Aorta (tissue), 5 donors: ENCODE results near the gene PM20D1. TPM values are rescaled to one million over a fixed set of nuclear protein-coding genes. Genes with fewer than 3 reads are reported as not detected.

Experiments
- ATAC-seq: fragments of 200-7000 bp; cut with Tn5 transposase; one replicate; pipeline ENCODE4 v1.9.1; 2022; ENCODE audit warnings: moderate library complexity; ENCODE audit not compliant: low FRiP score
- DNase-seq, 2 donors: peaks; one replicate each; pipeline ENCODE4 v3.0.0-alpha.2; 2020
- H3K27ac ChIP-seq, 2 donors: one replicate each; pipeline ENCODE4 v1.5.1; 2013; ENCODE audit warnings: low read length in 2 of 2, mild to moderate bottlenecking in 2 of 2, moderate library complexity in 2 of 2, control low read depth in 1 of 2, inconsistent platforms in 1 of 2, low read depth in 1 of 2
- H3K27me3 ChIP-seq, 2 donors: one replicate each; pipeline ENCODE4 v1.6.1; 2013; ENCODE audit warnings: control low read depth in 1 of 2, low read length in 1 of 2, mild to moderate bottlenecking in 1 of 2, moderate library complexity in 1 of 2; ENCODE audit not compliant: insufficient read depth in 2 of 2, control insufficient read depth in 1 of 2
- H3K36me3 ChIP-seq, 2 donors: one replicate each; pipeline ENCODE4 v1.6.1; 2013; ENCODE audit warnings: control low read depth in 1 of 2, low read length in 1 of 2, mild to moderate bottlenecking in 1 of 2; ENCODE audit not compliant: insufficient read depth in 2 of 2, control insufficient read depth in 1 of 2
- H3K4me1 ChIP-seq, 2 donors: one replicate each; pipeline ENCODE4 v1.6.1; 2013; ENCODE audit warnings: low read length in 2 of 2, control low read depth in 1 of 2, mild to moderate bottlenecking in 1 of 2, moderate library complexity in 1 of 2; ENCODE audit not compliant: insufficient read depth in 2 of 2, control insufficient read depth in 1 of 2
- H3K4me3 ChIP-seq, 2 donors: one replicate each; pipeline ENCODE4 v1.5.1; 2013; ENCODE audit warnings: low read length in 2 of 2, control low read depth in 1 of 2, mild to moderate bottlenecking in 1 of 2
- H3K9me3 ChIP-seq: one replicate; pipeline ENCODE4 v1.6.1; 2013; ENCODE audit warnings: mild to moderate bottlenecking, low read length; ENCODE audit not compliant: control insufficient read depth
- WGBS, 2 donors: extraction: QIAGEN DNeasy Blood & Tissue Kit; methylation state at CpG; one replicate each; pipeline ENCODE4 v1.1.7; 2013; 5-methylcytosine and 5-hydroxymethylcytosine counted together
- intact Hi-C, 2 donors: fragments of 100-400 bp; cut with DNase I; formaldehyde crosslinking; loops; one replicate each; pipeline versions ENCODE4 v1.14.2 to v1.15.0; 2022
- polyA plus RNA-seq, 2 donors: library from polyadenylated mRNA; stranded (reverse); fragments of 200-250 nt; gene quantifications; one replicate each; pipeline ENCODE4 v1.2.3, GENCODE V29; 2013
- total RNA-seq, 2 donors: library from RNA; stranded (reverse); fragmentation: NEBNext Ultra II Directional; extraction: Animal tissue kit (Norgen Biotek cat#: 25700); gene quantifications; one replicate each; pipeline ENCODE4 v1.2.1, GENCODE V29; 2021
- donor health status: healthy with polysubstance abuse.
- donor health status: Bipolar disorder and iron deficiency.
- donor health status: DM: no; HTN: no; CAD: no.
- donor health status: DM: no; HTN: no; CAD: no.
- donor health status: DM: yes; HTN: yes; CAD: no.

Gene PM20D1
- total and polyA plus RNA-seq, 4 donors = 0.19 to 1.1 (median 0.63) TPM; not detected in 1

DNA sequence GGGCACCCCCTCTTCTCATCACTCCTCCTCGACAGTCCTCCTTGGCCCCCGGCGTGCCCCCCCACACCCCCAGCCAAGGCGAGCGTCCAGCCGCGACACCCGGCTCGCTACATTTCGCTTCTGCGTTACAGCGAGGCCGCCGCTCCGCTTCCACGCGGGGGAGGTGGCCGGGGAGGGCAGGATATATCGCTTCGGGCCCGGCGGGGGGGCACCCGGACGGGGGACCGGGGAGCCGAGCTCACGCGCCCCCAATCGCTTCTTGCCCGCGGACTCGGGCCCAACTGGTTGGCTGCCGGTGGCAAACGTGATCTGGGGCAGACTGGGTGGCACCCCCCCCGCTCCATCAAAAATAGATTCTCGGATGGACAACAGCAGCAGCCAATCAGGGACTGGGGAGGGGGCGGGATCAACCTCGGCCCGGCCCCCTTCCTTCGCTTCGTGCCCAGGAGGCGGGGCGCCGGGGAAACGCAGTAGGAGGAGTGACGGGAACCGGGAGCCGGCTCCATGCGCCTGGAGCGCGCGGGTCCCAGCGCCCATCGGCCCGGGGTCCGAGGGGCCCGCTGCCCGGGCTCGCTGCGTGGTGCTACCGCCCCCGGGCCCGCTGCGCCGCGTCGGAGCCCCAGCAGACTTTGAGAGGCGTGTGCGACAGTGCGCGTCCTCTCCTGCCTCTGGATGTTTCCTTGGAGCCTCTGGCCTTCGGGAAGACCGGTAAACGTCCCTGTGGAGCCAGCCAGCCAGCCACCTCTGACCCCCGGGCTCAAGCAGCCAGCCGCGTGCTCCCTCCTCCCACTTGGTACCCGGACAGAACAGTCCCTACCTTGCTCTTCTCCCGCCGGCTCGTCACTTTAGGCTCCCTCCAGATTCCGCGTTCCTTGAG, 36.8 kb downstream of the PM20D1 start, which contains the start of gene SLC41A1:
TSS of gene SLC41A1 (minus strand) at position 321 of the 877 bp plus-strand sequence. CDS start 2,757 bp downstream, outside the sequence.
- H3K4me3 ChIP-seq = peak within 1 kb of the TSS; percentile 81 to 84
- H3K4me1 ChIP-seq = peaks cover 0 to 5% of the 10 kb centered on the region in 2 donors
- peak within 1 kb of the TSS; percentile 68 to 77 for H3K27ac ChIP-seq
- ATAC-seq = peak; percentile 96
- WGBS, 2 donors = 0 to 1% methylated on average over 58 to 83 of the region's 83 CpGs
- peak; percentile 95 for DNase-seq
- H3K9me3 ChIP-seq = no peaks in the 10 kb centered on the region
- no peaks in the 10 kb centered on the region for H3K27me3 ChIP-seq
- intact Hi-C loops = loop anchor here (1.0 to 5.0 kb wide), 5 partner anchors 37 to 169 kb away; partner anchors contain the start of gene PM20D1 (in 1 of the 2)
- H3K36me3 ChIP-seq = no peaks in the 10 kb centered on the region

DNA sequence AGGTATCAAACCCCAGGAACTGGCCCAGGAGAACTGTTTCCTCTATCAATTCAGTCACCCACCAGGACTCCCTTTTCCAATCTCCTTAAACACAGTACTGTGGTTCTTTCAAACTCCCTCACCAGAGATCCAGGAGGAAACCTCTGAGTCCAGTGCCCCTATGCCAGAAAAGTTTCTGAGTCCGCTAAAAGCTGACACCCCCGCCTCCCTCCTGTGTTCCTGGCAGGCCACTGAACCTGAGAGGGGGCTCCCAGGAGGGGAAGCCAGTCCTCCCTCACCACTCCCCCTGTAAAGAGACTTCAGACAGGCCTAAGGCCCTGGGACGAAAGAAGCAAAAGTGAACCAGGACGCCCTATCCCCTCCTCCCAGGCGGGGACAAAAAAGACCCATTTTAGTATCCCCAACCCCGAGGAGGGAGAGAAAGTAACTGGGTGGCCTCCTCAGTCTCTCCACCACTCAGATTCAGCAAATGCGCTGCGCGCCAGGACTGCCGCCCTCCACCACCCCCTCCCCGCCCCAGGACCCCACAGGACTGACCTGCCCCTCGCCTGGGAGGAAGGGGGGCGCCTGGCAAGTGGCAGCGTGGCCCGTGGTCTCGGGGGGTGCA, 37.6 kb downstream of the PM20D1 start:
- intact Hi-C loops = loop anchor here (5.0 kb wide), 4 partner anchors 65 to 170 kb away; no protein-coding TSS in a partner anchor
- peak overlapping the region; percentile 68 to 77 for H3K27ac ChIP-seq

DNA sequence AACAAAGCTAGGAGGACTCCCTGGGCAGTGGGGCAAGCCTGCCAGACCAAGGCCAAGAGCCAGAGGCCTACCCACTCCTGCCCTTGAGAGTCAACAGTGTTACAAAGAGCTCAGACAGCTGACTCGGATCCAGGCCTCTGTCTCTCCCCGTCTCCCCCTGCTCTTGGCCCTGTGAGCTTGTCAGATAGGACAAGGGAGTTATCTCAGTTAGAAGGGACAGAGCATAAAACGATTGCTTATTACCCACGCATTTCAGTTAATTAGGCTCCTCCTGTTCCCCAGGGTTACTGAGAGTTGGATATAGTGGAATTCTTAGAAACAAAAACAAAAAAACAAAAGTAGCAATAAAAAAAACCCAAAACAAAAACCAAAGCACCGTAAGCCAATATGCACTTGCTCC, 38.3 kb downstream of the PM20D1 start:
- H3K27me3 ChIP-seq = no peaks in the 10 kb centered on the region
- H3K4me3 ChIP-seq = peak overlapping the region; percentile 81 to 84
- intact Hi-C loops = loop anchor here (5.0 kb wide), 4 partner anchors 64 to 171 kb away; no protein-coding TSS in a partner anchor
- 1 to 7% methylated on average over 5 of the region's 5 CpGs for WGBS, 2 donors
- H3K36me3 ChIP-seq = no peaks in the 10 kb centered on the region
- no peak overlapping the region for H3K27ac ChIP-seq
- H3K4me1 ChIP-seq = peaks cover 5 to 7% of the 10 kb centered on the region in 2 donors
- H3K9me3 ChIP-seq = no peaks in the 10 kb centered on the region
- ATAC-seq = no peak
- no peak for DNase-seq

More for the DNA sequence above, 37.6 kb downstream of the PM20D1 start:
- Histone ChIP-seq H3K4me3 (peak overlapping the region; percentile 81 to 84), H3K36me3 (no peaks in the 10 kb centered on the region), H3K4me1 (peaks cover under 1 to 5% of the 10 kb centered on the region in 2 donors), H3K9me3 (no peaks in the 10 kb centered on the region), H3K27me3 (no peaks in the 10 kb centered on the region)
- DNase-seq (no peak), ATAC-seq (peak; percentile 53)
- 1% methylated on average over 14 to 16 of the region's 16 CpGs for WGBS, 2 donors

DNA sequence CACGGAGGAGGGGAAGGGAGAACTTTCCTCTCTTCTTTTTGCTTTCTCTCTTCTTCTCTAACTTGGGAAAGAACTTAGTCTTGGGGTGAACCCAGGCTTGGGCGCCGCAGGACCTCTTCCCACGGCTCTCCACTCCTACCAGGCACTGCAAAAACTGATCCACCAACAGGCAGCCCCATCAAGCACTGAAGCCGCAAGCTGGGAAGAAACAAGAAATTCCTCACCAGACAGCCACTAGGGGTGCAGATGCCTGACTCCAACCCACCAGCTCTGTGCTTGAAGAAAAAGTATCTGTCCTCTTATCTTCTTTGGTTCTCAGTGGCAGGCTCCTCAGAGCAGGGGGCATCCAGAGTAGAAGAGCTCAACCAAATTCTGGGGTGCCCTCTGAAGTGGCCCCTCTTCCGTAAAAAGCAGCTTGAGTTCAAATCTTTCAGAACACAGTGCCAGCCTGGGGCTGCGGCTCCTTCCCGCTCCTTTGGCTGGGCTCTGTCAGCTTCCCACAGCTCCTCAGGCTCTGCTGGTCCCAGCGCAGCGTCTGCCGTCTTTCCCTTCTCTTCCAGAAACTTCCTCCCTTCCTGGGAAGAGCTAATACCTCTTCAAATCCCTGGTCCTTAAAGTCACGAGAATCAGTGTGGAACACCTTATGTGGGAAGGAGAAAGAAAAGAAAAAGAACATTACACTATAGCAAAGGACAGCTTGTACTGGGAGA, 39.3 kb downstream of the PM20D1 start:
- Histone ChIP-seq H3K27me3 (no peaks in the 10 kb centered on the region), H3K4me1 (peaks cover 5 to 14% of the 10 kb centered on the region in 2 donors), H3K36me3 (no peaks in the 10 kb centered on the region), H3K27ac (peak overlapping the region in 1 of 2 donors; percentile 6), H3K9me3 (no peaks in the 10 kb centered on the region), H3K4me3 (peak overlapping the region; percentile 28 to 81)
- ATAC-seq (no peak), DNase-seq (no peak)
- intact Hi-C loops = loop anchor here (5.0 kb wide), 4 partner anchors 63 to 172 kb away; no protein-coding TSS in a partner anchor
- WGBS, 2 donors = 12 to 22% methylated on average over 12 of the region's 12 CpGs

DNA sequence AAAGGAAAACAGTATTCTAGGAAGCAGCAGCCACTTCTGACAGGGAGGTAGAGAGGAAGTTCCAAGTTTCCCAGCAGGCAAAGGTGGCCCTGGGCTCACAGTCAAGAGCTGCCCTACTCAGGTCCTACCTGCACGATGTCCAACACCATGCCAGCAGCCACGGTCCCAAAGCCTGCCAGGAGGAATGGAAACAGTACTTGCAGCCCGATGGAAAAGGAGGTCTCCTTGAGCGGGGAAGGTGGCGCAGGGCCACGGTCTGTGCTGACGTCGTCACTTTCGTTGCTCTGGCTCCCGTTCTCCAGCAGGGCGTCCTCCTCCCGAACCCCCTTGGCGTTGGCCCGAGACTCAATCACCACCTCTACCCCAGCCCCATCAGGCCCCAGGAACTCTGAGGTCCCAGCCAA, 40.0 kb downstream of the PM20D1 start:
- H3K27me3 ChIP-seq = no peaks in the 10 kb centered on the region
- H3K4me1 ChIP-seq = peaks cover 5 to 16% of the 10 kb centered on the region in 2 donors
- H3K36me3 ChIP-seq = no peaks in the 10 kb centered on the region
- DNase-seq = peak in 1 of 2 donors; percentile 56
- H3K27ac ChIP-seq = no peak overlapping the region
- peak overlapping the region; percentile 28 to 81 for H3K4me3 ChIP-seq
- WGBS, 2 donors = 9 to 24% methylated on average over 14 of the region's 14 CpGs
- H3K9me3 ChIP-seq = no peaks in the 10 kb centered on the region
- no peak for ATAC-seq
- intact Hi-C loops = loop anchor here (5.0 kb wide), 4 partner anchors 63 to 172 kb away; no protein-coding TSS in a partner anchor

DNA sequence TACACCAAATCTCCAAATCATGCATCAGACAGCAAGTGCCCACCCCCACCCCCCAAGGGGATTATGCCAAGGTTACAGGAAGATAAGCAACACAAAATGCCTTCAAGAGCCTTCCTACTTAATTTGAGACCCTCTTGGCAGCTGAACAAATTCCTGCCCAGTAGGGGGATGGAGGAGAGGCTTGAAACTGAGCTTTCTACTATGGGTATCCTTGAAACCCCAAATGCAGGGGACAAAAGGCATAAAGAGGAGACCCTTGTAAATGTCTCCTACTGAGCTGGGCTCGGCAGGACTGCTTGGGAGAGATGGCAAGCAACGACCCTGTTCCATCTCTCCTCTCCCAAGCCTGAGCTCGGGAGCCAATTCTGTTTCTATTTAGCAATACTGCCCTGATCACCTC, 40.5 kb downstream of the PM20D1 start:
- Histone ChIP-seq H3K4me1 (peaks cover 5 to 16% of the 10 kb centered on the region in 2 donors), H3K9me3 (no peaks in the 10 kb centered on the region), H3K27me3 (no peaks in the 10 kb centered on the region), H3K36me3 (no peaks in the 10 kb centered on the region), H3K27ac (no peak overlapping the region), H3K4me3 (peak overlapping the region in 1 of 2 donors; percentile 81)
- DNase-seq = no peak
- no peak for ATAC-seq
- intact Hi-C loops = no loop called here
- WGBS, 2 donors = 19 to 29% methylated on average over 3 of the region's 3 CpGs

DNA sequence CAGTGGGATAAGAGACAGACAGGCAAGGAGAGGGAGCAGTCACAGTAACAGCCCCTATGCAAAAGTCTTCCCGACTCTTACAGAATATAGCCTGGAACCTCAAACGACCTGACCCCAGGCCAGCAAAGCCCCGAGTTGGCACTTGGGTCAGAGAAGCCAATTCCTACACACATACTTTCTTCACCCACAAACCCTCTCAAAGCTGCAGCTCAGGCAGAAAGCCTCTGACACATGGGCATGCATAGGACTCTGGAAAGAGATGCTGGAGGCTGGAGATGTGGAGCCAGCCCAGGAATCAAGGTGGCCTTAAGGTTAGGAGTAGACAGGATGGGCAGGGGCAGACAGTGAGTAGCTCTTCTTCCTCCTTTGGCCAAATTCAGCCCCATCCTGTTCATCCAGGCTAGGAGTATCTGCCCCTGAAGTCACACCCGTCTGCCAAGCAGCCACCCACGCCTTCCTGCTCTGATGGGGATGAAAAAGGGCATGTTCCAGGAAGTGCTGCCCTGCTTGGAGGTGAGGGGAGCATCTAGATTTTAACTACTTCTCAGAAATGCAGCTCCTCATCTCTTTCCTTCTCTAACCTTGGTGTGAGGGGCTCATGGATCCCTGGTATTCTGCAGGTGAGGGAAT, 44.7 kb downstream of the PM20D1 start:
- H3K4me3 ChIP-seq = no peak overlapping the region
- WGBS, 2 donors = 5 to 22% methylated on average over 5 of the region's 5 CpGs
- peaks cover 2 to 16% of the 10 kb centered on the region in 2 donors for H3K4me1 ChIP-seq
- DNase-seq (peak in 1 of 2 donors; percentile 72), ATAC-seq (no peak)
- H3K27ac ChIP-seq = no peak overlapping the region
- intact Hi-C loops = no loop called here
- no peaks in the 10 kb centered on the region for H3K36me3 ChIP-seq
- no peaks in the 10 kb centered on the region for H3K9me3 ChIP-seq
- no peaks in the 10 kb centered on the region for H3K27me3 ChIP-seq

DNA sequence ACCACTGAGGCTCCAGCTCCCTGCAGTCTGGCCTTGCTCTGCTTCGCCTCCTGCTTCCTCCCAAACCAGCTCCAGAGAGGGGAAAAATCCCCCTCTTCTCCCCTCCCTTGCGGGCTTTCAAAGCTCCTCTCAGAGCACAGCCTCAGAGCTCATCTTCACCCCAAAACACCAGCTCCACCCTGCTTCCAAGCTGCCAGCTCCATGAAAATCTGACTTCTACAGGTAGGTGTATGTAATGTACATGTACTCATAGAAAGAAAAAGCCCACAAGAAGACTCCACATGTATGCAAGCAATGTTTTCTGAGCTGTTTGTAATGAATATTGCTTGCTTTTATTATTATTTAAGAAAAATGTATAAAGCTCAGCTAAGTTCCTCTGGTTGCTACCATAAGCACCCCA, 45.3 kb downstream of the PM20D1 start:
- WGBS, 2 donors = 42 to 67% methylated on average over 2 of the region's 2 CpGs
- H3K9me3 ChIP-seq = no peaks in the 10 kb centered on the region
- ATAC-seq (no peak), DNase-seq (no peak)
- H3K27ac ChIP-seq = no peak overlapping the region
- H3K27me3 ChIP-seq = no peaks in the 10 kb centered on the region
- intact Hi-C loops = no loop called here
- H3K4me1 ChIP-seq = peaks cover 0 to 16% of the 10 kb centered on the region in 2 donors
- no peak overlapping the region for H3K4me3 ChIP-seq
- no peaks in the 10 kb centered on the region for H3K36me3 ChIP-seq
